Bronchial epithelial cell (primary cell): ENCODE data around the gene GPR55. TPM values are rescaled to one million over a fixed set of nuclear protein-coding genes. Genes with fewer than 3 reads are reported as not detected.

Experiments
- DNase-seq: peaks from one replicate; pipeline ENCODE4 v3.0.0-alpha.2; 2010; ENCODE audit warnings: low read depth
- FAIRE-seq: peaks from 2 replicates; lab custom pipeline; 2011; peaks lifted over from hg19 to GRCh38; lab: Jason Lieb, UNC
- H3K27me3 ChIP-seq: 2 replicates; pipeline ENCODE4 v1.5.1; 2011; ENCODE audit warnings: low read length; ENCODE audit not compliant: control insufficient read depth, insufficient read depth
- H3K36me3 ChIP-seq: 2 replicates; pipeline ENCODE4 v1.5.1; 2011; ENCODE audit warnings: low read length; ENCODE audit not compliant: control insufficient read depth, insufficient read depth
- H3K4me3 ChIP-seq: 2 replicates; pipeline ENCODE4 v1.5.1; 2011; ENCODE audit warnings: mild to moderate bottlenecking, low read depth, low read length, control low read depth
- CTCF ChIP-seq: IDR thresholded peaks from 2 replicates; pipeline ENCODE4 v1.5.1; 2011; ENCODE audit warnings: mild to moderate bottlenecking, moderate library complexity, low read length, control low read depth, inconsistent platforms; ENCODE audit not compliant: insufficient read depth, severe bottlenecking
- total RNA-seq: library from RNA; depleted of rRNA; stranded (reverse); fragments of >200 nt; gene quantifications from 2 replicates; pipeline ENCODE4 v1.2.1, GENCODE V29; 2014

GPR55 gene
- total RNA-seq, 1 donor from 2014 or later, result not detected

DNA sequence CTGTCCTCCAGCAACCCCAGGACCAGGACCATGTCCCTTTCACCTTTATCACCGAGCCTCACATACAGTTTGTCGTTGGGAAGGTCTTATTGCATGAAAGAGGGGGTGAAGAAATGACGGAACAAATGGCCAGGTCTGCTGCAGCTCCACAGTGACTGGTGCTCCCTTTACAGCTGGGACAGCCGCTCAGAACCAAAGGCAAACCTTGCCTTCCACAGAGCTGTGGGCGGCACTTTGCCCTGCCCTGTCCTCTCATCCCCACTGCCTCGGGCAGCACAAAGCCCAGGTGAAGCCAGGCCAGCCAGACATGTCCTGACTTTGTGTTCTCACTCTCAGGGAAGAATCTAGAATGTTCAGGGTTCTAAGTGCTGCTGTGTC is 961 bp downstream of the GPR55 start:
- Histone ChIP-seq H3K4me3 (no peak overlapping the region), H3K36me3 (no peaks in the 10 kb centered on the region), H3K27me3 (no peaks in the 10 kb centered on the region)
- no peak for FAIRE-seq
- TF ChIP-seq CTCF, result no peak
- no peak for DNase-seq

DNA sequence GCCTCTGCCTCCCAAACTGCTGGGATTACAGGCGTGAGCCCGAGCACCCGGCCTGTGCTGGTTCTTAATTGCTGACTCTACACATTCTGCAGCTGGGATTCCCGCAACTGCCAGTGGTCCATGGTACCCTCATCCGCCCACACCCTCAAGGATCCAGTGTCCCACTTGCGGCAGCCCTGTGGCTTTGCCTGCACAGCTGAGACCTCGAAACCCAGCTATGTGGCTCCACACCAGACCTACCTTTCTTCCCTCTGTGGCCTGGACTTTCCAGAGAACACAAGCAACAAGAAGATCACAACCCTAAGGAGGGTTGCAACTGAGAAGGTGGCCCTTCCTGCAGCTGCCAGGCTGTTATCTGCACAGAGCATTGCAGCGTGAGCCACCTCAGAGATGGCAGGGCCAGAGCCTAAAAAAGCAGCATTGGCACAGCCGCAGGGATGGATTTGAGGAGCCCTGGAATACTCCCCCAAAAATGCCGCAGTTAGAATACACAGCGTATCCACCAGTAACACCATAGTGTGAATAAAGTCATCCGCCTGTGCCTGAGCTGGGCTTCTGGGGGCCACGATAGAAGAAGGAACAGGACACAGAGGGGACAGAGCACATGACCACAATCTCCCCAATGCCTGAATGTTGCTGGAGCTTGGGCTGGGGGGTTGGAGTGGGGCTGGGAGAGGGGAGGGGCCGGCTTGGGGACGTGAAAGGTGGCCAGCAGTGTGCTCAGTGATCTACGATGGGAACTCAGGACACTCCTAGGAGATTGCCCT is 1.9 kb downstream of the GPR55 start:
- no peak overlapping the region for H3K4me3 ChIP-seq
- TF ChIP-seq CTCF, result no peak
- H3K27me3 ChIP-seq, result no peaks in the 10 kb centered on the region
- DNase-seq, result no peak
- no peak for FAIRE-seq
- no peaks in the 10 kb centered on the region for H3K36me3 ChIP-seq

DNA sequence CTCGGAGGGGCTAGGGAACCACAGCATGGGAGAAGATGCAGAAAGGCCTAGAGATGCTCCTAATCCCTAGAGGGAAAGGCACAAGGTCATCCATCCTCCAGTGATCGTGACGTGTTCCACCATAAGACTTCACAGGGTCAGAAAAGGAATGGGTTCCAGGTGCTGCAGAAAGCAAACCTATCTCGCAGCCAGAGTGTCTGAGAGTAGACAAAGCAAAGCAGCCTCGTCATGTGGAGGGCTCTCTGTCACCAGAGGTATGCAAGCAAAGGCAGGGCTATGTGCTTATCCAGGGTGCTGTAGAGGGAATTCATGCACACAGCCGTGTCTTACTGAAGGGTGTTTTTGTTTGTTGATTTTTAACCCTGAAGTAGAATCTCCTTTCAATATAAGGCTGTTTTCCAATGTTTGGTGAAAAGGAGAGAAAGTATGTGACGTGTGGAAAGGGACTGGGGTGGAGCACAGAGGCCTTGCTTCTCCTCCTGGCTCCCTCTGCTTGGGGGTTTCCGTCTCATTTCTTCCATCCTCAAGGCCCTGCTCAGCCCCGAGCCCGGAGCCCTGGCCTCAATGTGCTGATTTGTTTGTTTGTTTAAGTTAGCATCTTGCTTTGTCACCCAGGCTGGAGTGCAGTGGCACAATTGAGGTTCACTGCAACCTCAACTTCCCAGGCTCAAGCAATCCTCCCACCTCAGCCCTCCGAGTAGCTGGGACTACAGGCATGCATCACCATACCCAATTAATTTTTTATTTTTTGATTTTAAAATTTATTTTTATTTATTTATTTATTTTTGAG is 3.0 kb downstream of the GPR55 start:
- TF ChIP-seq CTCF, result no peak
- DNase-seq (no peak), FAIRE-seq (no peak)
- H3K4me3 ChIP-seq, result no peak overlapping the region
- H3K36me3 ChIP-seq, result no peaks in the 10 kb centered on the region
- H3K27me3 ChIP-seq, result no peaks in the 10 kb centered on the region

- TF ChIP-seq CTCF, result no peak
- FAIRE-seq (no peak), DNase-seq (no peak)
- Histone ChIP-seq H3K27me3 (no peaks in the 10 kb centered on the region), H3K36me3 (no peaks in the 10 kb centered on the region), H3K4me3 (no peak overlapping the region)
These were observed 4.9 kb downstream of the GPR55 start for GRCh38 chr2:230920167-230920566.

DNA sequence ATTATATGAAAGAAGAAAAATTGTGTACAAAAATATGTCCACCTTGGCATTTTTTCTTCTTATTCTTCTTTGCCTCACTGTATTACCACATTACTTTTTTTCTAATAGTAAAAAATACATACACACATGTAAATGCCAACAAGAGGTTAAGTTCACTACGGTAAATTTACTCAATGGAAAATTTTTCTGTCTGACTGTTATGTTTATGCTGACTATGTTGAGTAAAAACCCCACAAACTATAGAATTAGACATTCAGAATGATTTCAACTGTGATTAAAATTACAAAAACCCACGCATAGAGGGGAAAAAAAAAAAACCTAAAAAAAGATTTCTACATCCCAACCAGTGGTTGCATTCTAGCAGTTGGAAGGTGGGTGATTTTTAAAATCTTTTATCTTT is 5.4 kb downstream of the GPR55 start:
- H3K4me3 ChIP-seq, result no peak overlapping the region
- no peak for TF ChIP-seq CTCF
- H3K27me3 ChIP-seq, result no peaks in the 10 kb centered on the region
- FAIRE-seq (no peak), DNase-seq (no peak)
- H3K36me3 ChIP-seq, result no peaks in the 10 kb centered on the region

DNA sequence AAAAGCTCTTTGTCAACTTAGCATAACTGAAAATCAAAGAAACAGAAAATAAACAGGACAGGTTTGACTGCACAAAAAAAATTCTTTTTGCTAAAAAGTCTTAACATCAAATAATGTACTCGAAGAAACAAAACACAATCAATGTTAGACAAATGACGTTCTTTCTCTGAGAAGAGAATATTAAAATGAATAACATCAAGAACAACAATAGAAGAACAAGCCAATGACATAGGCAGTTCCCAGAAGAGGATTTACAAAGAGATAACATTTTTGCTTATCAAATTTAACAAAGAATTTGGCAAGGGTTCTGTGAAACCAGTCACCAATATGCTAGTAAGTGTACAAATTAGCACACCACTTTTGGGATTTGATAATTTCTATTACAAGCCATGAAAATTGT is 5.8 kb downstream of the GPR55 start:
- DNase-seq (no peak), FAIRE-seq (no peak)
- H3K27me3 ChIP-seq, result no peaks in the 10 kb centered on the region
- H3K4me3 ChIP-seq, result no peak overlapping the region
- TF ChIP-seq CTCF, result no peak
- H3K36me3 ChIP-seq, result no peaks in the 10 kb centered on the region
